ENCODE data around the gene NEDD9.

DNA sequence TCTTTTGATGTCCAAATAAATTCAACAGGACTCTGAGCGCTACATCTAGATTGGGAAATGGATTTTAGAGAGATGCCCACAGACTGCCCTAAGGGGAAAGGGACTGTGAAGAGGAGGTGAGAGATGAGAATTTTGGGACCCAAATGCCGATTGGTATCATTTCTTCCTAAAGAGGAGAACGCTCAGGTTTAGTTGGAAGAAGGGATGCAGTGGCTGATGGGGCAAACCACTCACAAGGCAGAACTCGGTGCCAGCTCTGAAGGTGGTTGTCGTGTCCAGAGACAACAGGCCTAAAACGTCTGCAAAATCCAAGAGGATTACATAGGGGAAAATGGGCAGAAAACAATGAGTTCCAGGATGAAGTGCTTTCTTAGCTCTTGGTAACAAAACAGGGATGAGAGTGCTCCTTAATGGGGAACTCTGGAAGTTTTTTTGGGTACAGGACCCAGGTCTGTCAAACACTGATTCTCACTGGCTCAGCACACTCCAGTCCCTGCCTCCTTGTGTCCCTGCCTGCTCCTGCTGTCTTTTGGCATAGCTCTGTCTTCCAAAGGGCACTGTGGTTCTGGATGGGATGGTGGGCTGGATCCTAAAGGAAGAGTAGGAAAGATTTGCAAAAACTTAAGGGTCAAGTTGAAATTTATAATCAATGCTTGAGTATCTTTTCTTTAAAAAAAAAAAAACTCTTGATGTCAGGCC lies 29.0 kb downstream of the NEDD9 start:
- TF ChIP-seq, protein P1, sequence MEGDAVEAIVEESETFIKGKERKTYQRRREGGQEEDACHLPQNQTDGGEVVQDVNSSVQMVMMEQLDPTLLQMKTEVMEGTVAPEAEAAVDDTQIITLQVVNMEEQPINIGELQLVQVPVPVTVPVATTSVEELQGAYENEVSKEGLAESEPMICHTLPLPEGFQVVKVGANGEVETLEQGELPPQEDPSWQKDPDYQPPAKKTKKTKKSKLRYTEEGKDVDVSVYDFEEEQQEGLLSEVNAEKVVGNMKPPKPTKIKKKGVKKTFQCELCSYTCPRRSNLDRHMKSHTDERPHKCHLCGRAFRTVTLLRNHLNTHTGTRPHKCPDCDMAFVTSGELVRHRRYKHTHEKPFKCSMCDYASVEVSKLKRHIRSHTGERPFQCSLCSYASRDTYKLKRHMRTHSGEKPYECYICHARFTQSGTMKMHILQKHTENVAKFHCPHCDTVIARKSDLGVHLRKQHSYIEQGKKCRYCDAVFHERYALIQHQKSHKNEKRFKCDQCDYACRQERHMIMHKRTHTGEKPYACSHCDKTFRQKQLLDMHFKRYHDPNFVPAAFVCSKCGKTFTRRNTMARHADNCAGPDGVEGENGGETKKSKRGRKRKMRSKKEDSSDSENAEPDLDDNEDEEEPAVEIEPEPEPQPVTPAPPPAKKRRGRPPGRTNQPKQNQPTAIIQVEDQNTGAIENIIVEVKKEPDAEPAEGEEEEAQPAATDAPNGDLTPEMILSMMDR (conservative IDR thresholded peaks at IDR 0.05; ENCODE audit: low read depth, low read length): no peak
- TF ChIP-seq, protein P2, sequence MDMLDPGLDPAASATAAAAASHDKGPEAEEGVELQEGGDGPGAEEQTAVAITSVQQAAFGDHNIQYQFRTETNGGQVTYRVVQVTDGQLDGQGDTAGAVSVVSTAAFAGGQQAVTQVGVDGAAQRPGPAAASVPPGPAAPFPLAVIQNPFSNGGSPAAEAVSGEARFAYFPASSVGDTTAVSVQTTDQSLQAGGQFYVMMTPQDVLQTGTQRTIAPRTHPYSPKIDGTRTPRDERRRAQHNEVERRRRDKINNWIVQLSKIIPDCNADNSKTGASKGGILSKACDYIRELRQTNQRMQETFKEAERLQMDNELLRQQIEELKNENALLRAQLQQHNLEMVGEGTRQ (IDR thresholded peaks at IDR 0.05; ENCODE audit: low read depth, low read length): no peak
- TF ChIP-seq FOS (IDR thresholded peaks at IDR 0.05; ENCODE audit: low read depth, low read length): no peak

Measured in IMR-90 (cell line).